Stimulated activated CD4-positive, alpha-beta T cell treated with anti-CD3 and anti-CD28 coated beads, Interleukin-4, amount 100 ng/mL, for 1 hour (primary cell): ENCODE results near the gene MYO1D.

ENCODE experiments used
- DNase-seq: peaks from one replicate; pipeline ENCODE4 v3.0.0-alpha.2; 2020

Gene MYO1D

GRCh38 chr17:32810690-32811089 is 66.2 kb downstream of the MYO1D start:
- no peak for DNase-seq

GRCh38 chr17:32807577-32807976 is 69.3 kb downstream of the MYO1D start:
- DNase-seq: no peak

GRCh38 chr17:32806646-32807045 is 70.3 kb downstream of the MYO1D start:
- no peak for DNase-seq

GRCh38 chr17:32805029-32805976 is 71.6 kb downstream of the MYO1D start:
- no peak for DNase-seq

GRCh38 chr17:32803544-32803943 is 73.4 kb downstream of the MYO1D start:
- DNase-seq: no peak

GRCh38 chr17:32802306-32802705 is 74.6 kb downstream of the MYO1D start:
- no peak for DNase-seq

GRCh38 chr17:32801641-32802040 is 75.3 kb downstream of the MYO1D start:
- no peak for DNase-seq

- DNase-seq: no peak
Measured at GRCh38 chr17:32801193-32801592, 75.7 kb downstream of the MYO1D start.

- DNase-seq: no peak
Measured at GRCh38 chr17:32798938-32799337, 78.0 kb downstream of the MYO1D start.

GRCh38 chr17:32795339-32795979 is 81.5 kb downstream of the MYO1D start:
- DNase-seq: no peak

GRCh38 chr17:32794533-32795246 is 82.2 kb downstream of the MYO1D start:
- no peak for DNase-seq

GRCh38 chr17:32793841-32794240 is 83.1 kb downstream of the MYO1D start:
- no peak for DNase-seq

GRCh38 chr17:32792207-32792606 is 84.7 kb downstream of the MYO1D start:
- no peak for DNase-seq

GRCh38 chr17:32786169-32786568 is 90.8 kb downstream of the MYO1D start:
- no peak for DNase-seq

- DNase-seq: no peak
Measured at GRCh38 chr17:32784113-32784512, 92.8 kb downstream of the MYO1D start.

- no peak for DNase-seq
Measured at GRCh38 chr17:32783602-32784001, 93.3 kb downstream of the MYO1D start.

GRCh38 chr17:32780721-32781120 is 96.2 kb downstream of the MYO1D start:
- DNase-seq: no peak

- no peak for DNase-seq
Measured at GRCh38 chr17:32777922-32778321, 99.0 kb downstream of the MYO1D start.

- no peak for DNase-seq
Measured at GRCh38 chr17:32777436-32777835, 99.5 kb downstream of the MYO1D start.

GRCh38 chr17:32774695-32775084 is 102.2 kb downstream of the MYO1D start:
- no peak for DNase-seq

- no peak for DNase-seq
Measured at GRCh38 chr17:32773856-32774694, 102.8 kb downstream of the MYO1D start.

GRCh38 chr17:32772453-32773025 is 104.4 kb downstream of the MYO1D start:
- DNase-seq: no peak
